Measurements from ENCODE around the gene CEACAM1.

- TF ChIP-seq CTCF (IDR thresholded peaks at IDR 0.05), result no peak
- no peak for TF ChIP-seq POLR2A (IDR thresholded peaks at IDR 0.05)
These were observed 12.9 kb downstream of the CEACAM1 start for GRCh38 chr19:42515241-42515832.

All from ovary (tissue), 3 donors.